Type B pancreatic cell (in vitro differentiated cells): ENCODE data around the gene GBX2. TPM values are rescaled to one million over a fixed set of nuclear protein-coding genes. Genes with fewer than 3 reads are reported as not detected.

Experiments
- DNase-seq: peaks from one replicate; pipeline ENCODE4 v3.0.0; 2021; ENCODE audit warnings: mixed read lengths; ENCODE audit not compliant: unreplicated experiment; ENCODE audit errors: extremely low spot score
- H3K27ac Mint-ChIP-seq: 2 replicates; pipeline ENCODE4 v1.8.0; 2021; ENCODE audit warnings: mild to moderate bottlenecking, mixed read lengths
- H3K27me3 Mint-ChIP-seq: 2 replicates; pipeline ENCODE4 v1.8.0; 2021; ENCODE audit warnings: mixed read lengths
- H3K36me3 Mint-ChIP-seq: 2 replicates; pipeline ENCODE4 v1.8.0; 2021; ENCODE audit warnings: mixed read lengths
- H3K4me1 Mint-ChIP-seq: one replicate; pipeline ENCODE4 v1.8.0; 2021; ENCODE audit warnings: mixed read lengths; ENCODE audit not compliant: unreplicated experiment
- H3K4me3 Mint-ChIP-seq: 2 replicates; pipeline ENCODE4 v1.8.0; 2021; ENCODE audit warnings: mild to moderate bottlenecking, mixed read lengths
- H3K9me3 Mint-ChIP-seq: 2 replicates; pipeline ENCODE4 v1.8.0; 2021; ENCODE audit warnings: mixed read lengths
- CTCF ChIP-seq: fragments of 200-600 bp; sonication (generic); conservative IDR thresholded peaks from 2 replicates; pipeline ENCODE4 v1.5.0; 2021; ENCODE audit warnings: antibody characterized with exemption, mild to moderate bottlenecking
- total RNA-seq: library from RNA; stranded (reverse); gene quantifications from 2 replicates; pipeline ENCODE4 v1.2.1, GENCODE V29; 2021; ENCODE audit warnings: low replicate concordance

The GBX2 gene
- total RNA-seq, 1 donor from 2014 or later, result 2.1 TPM

GRCh38 chr2:236162882-236163470, 5.2 kb downstream of the GBX2 start:
- Mint-ChIP-seq H3K9me3 (no peaks in the 10 kb centered on the region), H3K36me3 (no peaks in the 10 kb centered on the region), H3K4me3 (peak overlapping the region; percentile 44), H3K27me3 (peaks cover 73% of the 10 kb centered on the region), H3K4me1 (no peaks in the 10 kb centered on the region), H3K27ac (no peak overlapping the region)
- DNase-seq, result no peak
- TF ChIP-seq CTCF, result no peak

GRCh38 chr2:236162031-236162845, 5.9 kb downstream of the GBX2 start:
- Mint-ChIP-seq H3K4me3 (peak overlapping the region; percentile 44), H3K27me3 (peaks cover 80% of the 10 kb centered on the region), H3K9me3 (no peaks in the 10 kb centered on the region), H3K4me1 (no peaks in the 10 kb centered on the region), H3K36me3 (no peaks in the 10 kb centered on the region), H3K27ac (no peak overlapping the region)
- no peak for DNase-seq
- no peak for TF ChIP-seq CTCF

GRCh38 chr2:236161531-236161930, 6.7 kb downstream of the GBX2 start:
- Mint-ChIP-seq H3K27ac (no peak overlapping the region), H3K4me1 (no peaks in the 10 kb centered on the region), H3K27me3 (peaks cover 82% of the 10 kb centered on the region), H3K36me3 (no peaks in the 10 kb centered on the region), H3K9me3 (no peaks in the 10 kb centered on the region), H3K4me3 (no peak overlapping the region)
- TF ChIP-seq CTCF, result no peak
- no peak for DNase-seq

- no peak for DNase-seq
- Mint-ChIP-seq H3K27ac (no peak overlapping the region), H3K36me3 (no peaks in the 10 kb centered on the region), H3K4me1 (no peaks in the 10 kb centered on the region), H3K27me3 (peaks cover 79% of the 10 kb centered on the region), H3K4me3 (no peak overlapping the region), H3K9me3 (no peaks in the 10 kb centered on the region)
- no peak for TF ChIP-seq CTCF
These were observed 7.1 kb downstream of the GBX2 start for GRCh38 chr2:236161082-236161462.

GRCh38 chr2:236160366-236161081, 7.7 kb downstream of the GBX2 start:
- DNase-seq, result no peak
- TF ChIP-seq CTCF, result no peak
- Mint-ChIP-seq H3K27me3 (peaks cover 79% of the 10 kb centered on the region), H3K27ac (no peak overlapping the region), H3K4me3 (no peak overlapping the region), H3K36me3 (no peaks in the 10 kb centered on the region), H3K4me1 (no peaks in the 10 kb centered on the region), H3K9me3 (no peaks in the 10 kb centered on the region)
